Measurements from ENCODE around the gene RFNG. TPM values are rescaled to one million over a fixed set of nuclear protein-coding genes. Genes with fewer than 3 reads are reported as not detected.

The RFNG gene
- total RNA-seq, 1 experiment from 2014 or later, result 43.4 TPM

GRCh38 chr17:82081966-82082365 is 30.4 kb upstream of the RFNG start:
- CTCF ChIA-PET, result no interaction called here

DNA sequence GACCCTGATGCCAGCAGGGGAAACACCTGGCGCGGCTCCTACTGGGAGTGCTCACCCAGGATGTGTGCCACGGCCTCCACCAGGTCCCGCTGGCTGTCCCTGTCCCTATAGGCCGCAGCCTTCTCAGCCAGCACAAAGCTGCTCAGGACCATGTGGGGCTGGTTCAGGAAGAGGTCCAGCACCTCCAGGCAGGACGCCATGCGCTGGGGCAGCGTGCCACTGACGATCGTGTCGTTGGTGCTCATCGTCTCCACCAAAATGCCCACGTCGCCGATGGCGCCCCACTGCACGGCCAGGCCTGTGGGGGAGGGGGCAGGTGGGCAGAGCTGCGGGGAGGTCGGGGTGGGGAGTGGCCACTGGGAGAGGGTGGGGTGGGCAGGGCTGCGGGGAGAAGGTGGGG is 29.9 kb upstream of the RFNG start:
- no peak for TF ChIP-seq SIN3A (IDR thresholded peaks at IDR 0.05; ENCODE audit: borderline replicate concordance, insufficient read depth, low read depth, low read length)
- TF ChIP-seq REST (IDR thresholded peaks at IDR 0.05; ENCODE audit: insufficient read depth in 1 of 2, low read depth in 2 of 2, low read length in 1 of 2), result 0 out of 4 replicates have a peak, but pooled peaks of 1 of the 2 experiments have one; percentile 12
- no peak for TF ChIP-seq CTCF (IDR thresholded peaks at IDR 0.05)
- TF ChIP-seq POLR2AphosphoS5 (IDR thresholded peaks at IDR 0.05; ENCODE audit: low read depth, low read length), result no peak
- no peak for TF ChIP-seq TCF7L2 (IDR thresholded peaks at IDR 0.05; ENCODE audit: low read depth, low read length)
- in situ Hi-C loops (cut with HindIII; ENCODE audit: low pct_unique_long_range_greater_than_20kb, low sequenced_read_pairs) (no loop called here), intact Hi-C loops (cut with micrococcal nuclease; ENCODE audit: unreplicated experiment) (no loop called here)
- H3K36me3 ChIP-seq (ENCODE audit: control insufficient read depth, insufficient read depth, low read length), result peaks cover 10% of the 10 kb centered on the region
- H3K4me3 ChIP-seq (ENCODE audit: low read depth in 2 of 2, low read length in 2 of 2), result no peak overlapping the region
- no peaks in the 10 kb centered on the region for H3K9me3 ChIP-seq (ENCODE audit: control insufficient read depth, insufficient read depth, low read depth, low read length)
- ChIA-PET POLR2A (no interaction called here), CTCF (no interaction called here)
- no peak for ATAC-seq
- peaks cover 22% of the 10 kb centered on the region for H3K4me1 ChIP-seq (ENCODE audit: control insufficient read depth, insufficient read depth, low read length)
- H3K27me3 ChIP-seq (ENCODE audit: control insufficient read depth, insufficient read depth, low read length), result no peaks in the 10 kb centered on the region
- no TSS peak for BruUV-seq (replicated peaks)
- H3K27ac ChIP-seq (ENCODE audit: low read length), result no peak overlapping the region
- DNase-seq (ENCODE audit: low read depth, low spot score), result no peak

More at GRCh38 chr17:82081966-82082365, 30.4 kb upstream of the RFNG start:
- POLR2A ChIA-PET, result no interaction called here
- no peaks in the 10 kb centered on the region for H3K27me3 ChIP-seq (ENCODE audit: control insufficient read depth, insufficient read depth, low read length)
- no TSS peak for BruUV-seq (replicated peaks)
- no peak overlapping the region for H3K4me3 ChIP-seq (ENCODE audit: low read depth in 2 of 2, low read length in 2 of 2)
- no peak overlapping the region for H3K27ac ChIP-seq (ENCODE audit: low read length)
- peaks cover 10% of the 10 kb centered on the region for H3K36me3 ChIP-seq (ENCODE audit: control insufficient read depth, insufficient read depth, low read length)
- intact Hi-C loops (cut with micrococcal nuclease; ENCODE audit: unreplicated experiment), result no loop called here
- ATAC-seq, result no peak
- in situ Hi-C loops (cut with HindIII; ENCODE audit: low pct_unique_long_range_greater_than_20kb, low sequenced_read_pairs), result no loop called here
- no peak for TF ChIP-seq TCF7L2 (IDR thresholded peaks at IDR 0.05; ENCODE audit: low read depth, low read length)
- TF ChIP-seq CTCF (IDR thresholded peaks at IDR 0.05), result no peak
- TF ChIP-seq SIN3A (IDR thresholded peaks at IDR 0.05; ENCODE audit: borderline replicate concordance, insufficient read depth, low read depth, low read length), result no peak
- TF ChIP-seq REST (IDR thresholded peaks at IDR 0.05; ENCODE audit: insufficient read depth in 1 of 2, low read depth in 2 of 2, low read length in 1 of 2), result no peak
- no peak for TF ChIP-seq POLR2AphosphoS5 (IDR thresholded peaks at IDR 0.05; ENCODE audit: low read depth, low read length)
- H3K9me3 ChIP-seq (ENCODE audit: control insufficient read depth, insufficient read depth, low read depth, low read length), result no peaks in the 10 kb centered on the region
- H3K4me1 ChIP-seq (ENCODE audit: control insufficient read depth, insufficient read depth, low read length), result peaks cover 18% of the 10 kb centered on the region
- no peak for DNase-seq (ENCODE audit: low read depth, low spot score)

All from Panc1 (cell line).